ENCODE results near the gene MLC1. TPM values are rescaled to one million over a fixed set of nuclear protein-coding genes. Genes with fewer than 3 reads are reported as not detected.

The MLC1 gene
- total RNA-seq, result under 1 TPM; 0.16 to 0.36 TPM
- 1 to 10 TPM in 1 of 3 donors, under 1 TPM in 2; 0.12 to 1.8 (median 0.34) TPM for polyA plus RNA-seq
- total RNA-seq, result 0 to 0.93 (median 0.08) reads per million in 6 experiments

- Mint-ChIP-seq H3K36me3 (no peaks in the 10 kb centered on the region), H3K27me3 (peaks cover 2 to 7% (median 5%) of the 10 kb centered on the region in 5 donors), H3K27ac (peak within 1 kb of the TSS in 4 of 10 donors; percentile 49 to 85 (median 72)), H3K9me3 (peaks cover 0 to 3% (median 0%) of the 10 kb centered on the region in 9 donors), H3K4me1 (peaks cover 0 to 14% (median 6%) of the 10 kb centered on the region in 4 donors), H3K4me3 (peak within 1 kb of the TSS in 1 of 10 donors; percentile 12)
- DNase-seq (peak in 3 of 10 donors; percentile 35 to 37 (median 36)), ATAC-seq (no peak)
- POLR2A ChIA-PET, result interaction anchor here (1.0 to 1.5 kb wide), 2 partner anchors 10 to 13 kb away, joined by 3 to 4 read pairs; no protein-coding TSS in a partner anchor
Measured at GRCh38 chr22:50085211-50085972, at the start of gene MLC1. Gene MLC1 (minus strand): TSS chr22:50085426. CDS start chr22:50084902, 524 bp downstream.

- no peak for DNase-seq
- Mint-ChIP-seq H3K27me3 (peaks cover 13 to 28% (median 22%) of the 10 kb centered on the region in 5 donors), H3K4me3 (no peak overlapping the region), H3K36me3 (no peaks in the 10 kb centered on the region), H3K9me3 (no peaks in the 10 kb centered on the region), H3K27ac (no peak overlapping the region), H3K4me1 (no peaks in the 10 kb centered on the region)
- no peak for ATAC-seq
- POLR2A ChIA-PET, result no interaction called here
Measured at GRCh38 chr22:50134481-50134880, 49.3 kb upstream of the MLC1 start.

- H3K27me3 Mint-ChIP-seq, result peaks cover 13 to 27% (median 18%) of the 10 kb centered on the region in 5 donors
- H3K4me1 Mint-ChIP-seq, result no peaks in the 10 kb centered on the region
- no peaks in the 10 kb centered on the region for H3K36me3 Mint-ChIP-seq
- no peak overlapping the region for H3K27ac Mint-ChIP-seq
- no peak overlapping the region for H3K4me3 Mint-ChIP-seq
- DNase-seq (no peak), ATAC-seq (no peak)
- POLR2A ChIA-PET, result no interaction called here
- no peaks in the 10 kb centered on the region for H3K9me3 Mint-ChIP-seq
Measured at GRCh38 chr22:50131894-50132293, 46.7 kb upstream of the MLC1 start.

- Mint-ChIP-seq H3K4me3 (no peak overlapping the region), H3K36me3 (peaks cover 0 to 8% (median 0%) of the 10 kb centered on the region in 3 donors), H3K9me3 (peaks cover 0 to 12% (median 4%) of the 10 kb centered on the region in 9 donors), H3K4me1 (no peaks in the 10 kb centered on the region), H3K27me3 (peaks cover 11 to 19% (median 13%) of the 10 kb centered on the region in 5 donors), H3K27ac (peak overlapping the region in 1 of 10 donors; percentile 68)
- ATAC-seq (no peak), DNase-seq (no peak)
- POLR2A ChIA-PET, result no interaction called here
Measured at GRCh38 chr22:50129121-50129736, 44.0 kb upstream of the MLC1 start.

GRCh38 chr22:50125029-50125428 lies 39.8 kb upstream of the MLC1 start:
- ATAC-seq, result no peak
- Mint-ChIP-seq H3K9me3 (peaks cover 0 to 42% (median 13%) of the 10 kb centered on the region in 9 donors), H3K4me1 (no peaks in the 10 kb centered on the region), H3K27me3 (peaks cover 2 to 13% (median 6%) of the 10 kb centered on the region in 5 donors), H3K36me3 (peaks cover 0 to 28% (median 8%) of the 10 kb centered on the region in 3 donors), H3K4me3 (no peak overlapping the region), H3K27ac (no peak overlapping the region)
- POLR2A ChIA-PET, result interaction anchor here (0.6 kb wide), 1 partner anchor 14 kb away, joined by 3 read pairs; no protein-coding TSS in a partner anchor
- no peak for DNase-seq

GRCh38 chr22:50123119-50123518 lies 37.9 kb upstream of the MLC1 start:
- H3K27me3 Mint-ChIP-seq, result peaks cover 5 to 12% (median 7%) of the 10 kb centered on the region in 5 donors
- H3K27ac Mint-ChIP-seq, result no peak overlapping the region
- POLR2A ChIA-PET, result no interaction called here
- DNase-seq (no peak), ATAC-seq (no peak)
- H3K9me3 Mint-ChIP-seq, result peaks cover 0 to 42% (median 13%) of the 10 kb centered on the region in 9 donors
- no peak overlapping the region for H3K4me3 Mint-ChIP-seq
- peaks cover 0 to 28% (median 8%) of the 10 kb centered on the region in 3 donors for H3K36me3 Mint-ChIP-seq
- H3K4me1 Mint-ChIP-seq, result no peaks in the 10 kb centered on the region

GRCh38 chr22:50121202-50121740 lies 36.0 kb upstream of the MLC1 start:
- no peak for ATAC-seq
- Mint-ChIP-seq H3K27ac (no peak overlapping the region), H3K9me3 (peaks cover 0 to 42% (median 13%) of the 10 kb centered on the region in 9 donors), H3K36me3 (peaks cover 0 to 28% (median 8%) of the 10 kb centered on the region in 3 donors), H3K27me3 (peaks cover 5 to 9% (median 7%) of the 10 kb centered on the region in 5 donors), H3K4me1 (no peaks in the 10 kb centered on the region), H3K4me3 (no peak overlapping the region)
- DNase-seq, result no peak
- POLR2A ChIA-PET, result no interaction called here

GRCh38 chr22:50119768-50120251 lies 34.6 kb upstream of the MLC1 start:
- H3K9me3 Mint-ChIP-seq, result peaks cover 0 to 36% (median 13%) of the 10 kb centered on the region in 9 donors
- POLR2A ChIA-PET, result no interaction called here
- peaks cover 0 to 24% (median 8%) of the 10 kb centered on the region in 3 donors for H3K36me3 Mint-ChIP-seq
- no peaks in the 10 kb centered on the region for H3K4me1 Mint-ChIP-seq
- no peak overlapping the region for H3K27ac Mint-ChIP-seq
- no peak overlapping the region for H3K4me3 Mint-ChIP-seq
- ATAC-seq (no peak), DNase-seq (no peak)
- H3K27me3 Mint-ChIP-seq, result peaks cover 1 to 9% (median 7%) of the 10 kb centered on the region in 5 donors

GRCh38 chr22:50119169-50119767 lies 34.0 kb upstream of the MLC1 start:
- no peak for ATAC-seq
- no peak overlapping the region for H3K27ac Mint-ChIP-seq
- no peaks in the 10 kb centered on the region for H3K4me1 Mint-ChIP-seq
- peaks cover 0 to 21% (median 8%) of the 10 kb centered on the region in 3 donors for H3K36me3 Mint-ChIP-seq
- H3K9me3 Mint-ChIP-seq, result peaks cover 0 to 30% (median 9%) of the 10 kb centered on the region in 9 donors
- H3K4me3 Mint-ChIP-seq, result no peak overlapping the region
- no peak for DNase-seq
- peaks cover 1 to 9% (median 7%) of the 10 kb centered on the region in 5 donors for H3K27me3 Mint-ChIP-seq
- POLR2A ChIA-PET, result no interaction called here

- Mint-ChIP-seq H3K4me1 (no peaks in the 10 kb centered on the region), H3K36me3 (peaks cover 0 to 15% (median 8%) of the 10 kb centered on the region in 3 donors), H3K9me3 (peaks cover 0 to 24% (median 5%) of the 10 kb centered on the region in 9 donors), H3K27me3 (peaks cover 0 to 9% (median 5%) of the 10 kb centered on the region in 5 donors), H3K4me3 (no peak overlapping the region), H3K27ac (no peak overlapping the region)
- no peak for ATAC-seq
- POLR2A ChIA-PET, result no interaction called here
- DNase-seq, result no peak
Measured at GRCh38 chr22:50118557-50119168, 33.4 kb upstream of the MLC1 start.

GRCh38 chr22:50118129-50118528 lies 32.9 kb upstream of the MLC1 start:
- no peak overlapping the region for H3K27ac Mint-ChIP-seq
- H3K27me3 Mint-ChIP-seq, result peaks cover 0 to 9% (median 5%) of the 10 kb centered on the region in 5 donors
- peaks cover 0 to under 1% (median 0%) of the 10 kb centered on the region in 4 donors for H3K4me1 Mint-ChIP-seq
- POLR2A ChIA-PET, result no interaction called here
- no peak for ATAC-seq
- no peak overlapping the region for H3K4me3 Mint-ChIP-seq
- H3K36me3 Mint-ChIP-seq, result peaks cover 0 to 11% (median 5%) of the 10 kb centered on the region in 3 donors
- peaks cover 0 to 19% (median 2%) of the 10 kb centered on the region in 9 donors for H3K9me3 Mint-ChIP-seq
- no peak for DNase-seq

Data from naive thymus-derived CD8-positive, alpha-beta T cell (primary cell).